GOT3 (cell line): ENCODE measurements around the gene NCAPG2.
"Not testable (repeated sequence)": the region's sequence is repeated elsewhere in the genome, so short reads cannot be mapped to it uniquely, and the experiment has no call there.

Experiments used
- DNase-seq: peaks from one replicate; lab custom pipeline; 2025; ENCODE audit warnings: mixed read lengths; lab: John Stamatoyannopoulos, UW

Gene NCAPG2

DNA sequence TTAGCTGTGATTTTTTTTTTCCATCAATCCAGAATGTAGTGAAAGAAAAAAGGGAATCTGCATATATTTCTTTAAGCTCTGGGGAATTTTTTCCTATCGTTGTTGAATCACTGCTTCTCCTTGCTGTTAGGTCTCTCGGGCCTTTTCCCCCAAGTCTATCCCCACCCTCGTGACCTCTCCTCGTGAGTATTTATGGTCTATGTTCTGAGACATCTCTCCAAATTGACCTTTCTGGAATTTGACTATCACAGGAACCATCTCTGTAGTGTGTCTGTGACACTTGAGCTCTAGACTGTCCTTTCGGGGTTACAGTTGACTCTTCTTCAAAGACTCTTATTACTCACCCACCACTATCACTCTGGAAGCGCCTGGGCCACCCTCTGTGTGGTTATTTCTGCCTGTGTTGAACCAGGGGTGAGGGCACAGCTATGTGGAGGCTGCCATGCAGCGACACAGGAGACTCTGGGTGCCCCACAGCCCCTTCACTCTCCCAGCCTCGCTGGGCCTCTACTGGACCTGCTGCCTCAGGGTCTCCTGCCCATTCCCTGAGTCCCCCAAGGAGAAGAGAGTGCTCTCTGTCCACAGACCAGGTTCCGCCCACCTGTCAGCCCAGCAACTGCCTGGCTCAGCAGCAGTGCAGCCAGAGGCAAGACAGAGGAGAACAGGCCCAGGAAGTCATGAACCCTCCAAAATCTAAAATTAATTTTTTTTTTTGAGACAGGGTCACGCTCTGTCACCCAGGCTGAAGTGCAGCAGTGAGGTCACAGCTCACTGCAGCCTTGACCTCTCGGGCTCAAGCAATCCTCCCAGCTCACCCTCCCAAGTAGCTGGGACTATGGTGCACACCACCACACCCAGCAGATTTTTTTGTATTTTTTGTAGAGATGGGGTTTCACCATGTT, 71.3 kb downstream of the NCAPG2 start:
- DNase-seq = no peak

DNA sequence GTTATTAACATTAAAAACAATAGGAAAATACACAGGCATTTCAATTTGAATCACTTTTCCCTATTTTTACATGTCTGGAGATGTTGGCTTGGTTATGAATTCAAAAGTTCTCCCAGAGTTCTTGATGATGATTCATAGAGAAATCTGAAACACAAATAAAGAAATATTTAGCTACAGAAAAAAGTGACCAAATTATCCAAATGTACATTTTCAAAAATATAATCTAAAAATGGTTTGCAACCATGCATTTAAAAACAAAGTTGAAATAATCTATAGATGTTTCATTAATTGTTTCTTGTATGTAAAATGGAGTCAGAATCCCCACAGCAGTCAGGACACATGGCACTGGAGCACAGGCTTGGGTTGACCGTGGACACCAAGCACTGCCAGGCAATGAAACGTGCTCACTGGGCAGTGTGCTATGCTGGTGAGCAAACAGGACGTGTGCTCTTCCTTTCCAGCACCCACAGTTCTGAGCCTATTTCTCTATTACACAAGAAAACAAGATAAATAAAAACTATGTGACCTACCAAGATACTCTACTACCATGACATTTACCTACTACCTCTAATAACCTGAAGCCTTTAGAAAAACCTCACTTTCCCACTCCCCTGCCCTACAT, 72.9 kb downstream of the NCAPG2 start:
- no peak for DNase-seq

DNA sequence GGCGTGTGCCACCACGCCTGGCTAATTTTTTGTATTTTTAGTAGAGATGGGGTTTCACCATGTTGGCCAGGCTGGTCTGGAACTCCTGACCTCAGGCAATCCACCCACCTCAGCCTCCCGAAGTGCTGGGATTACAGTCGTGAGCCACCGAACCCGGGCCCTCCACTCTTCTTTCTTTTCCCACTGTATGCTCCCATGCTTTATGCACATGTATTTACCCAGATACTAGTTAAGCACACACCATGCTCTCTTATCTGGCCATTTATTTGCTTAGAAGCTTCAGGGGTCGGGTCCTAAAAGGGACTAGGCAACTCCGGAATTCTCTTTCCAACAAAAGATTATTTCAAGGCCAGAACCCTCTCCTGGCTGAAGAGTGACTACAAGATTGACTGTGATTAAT, 78.3 kb downstream of the NCAPG2 start:
- not testable (repeated sequence) for DNase-seq

DNA sequence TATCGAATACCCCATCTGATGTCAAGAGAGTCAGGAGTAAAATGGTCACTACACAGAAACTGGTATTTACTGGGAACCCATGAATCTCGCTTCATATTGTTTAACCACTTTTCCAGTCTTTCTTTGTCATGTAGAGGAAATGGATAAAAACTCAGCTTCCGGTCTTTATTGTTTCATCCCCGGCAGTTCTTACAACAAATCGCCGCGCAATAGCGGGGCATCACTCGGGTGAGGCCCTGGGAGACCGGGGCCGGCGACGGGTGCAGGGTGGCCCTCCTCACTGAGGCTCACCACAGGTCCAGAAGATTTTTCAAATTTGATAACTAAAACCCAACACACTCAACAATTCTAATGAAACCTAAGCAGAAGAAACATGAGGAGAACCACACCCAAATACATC, 81.4 kb downstream of the NCAPG2 start:
- DNase-seq = no peak

GRCh38 chr7:158620839-158621441, 83.7 kb downstream of the NCAPG2 start:
- no peak for DNase-seq

DNA sequence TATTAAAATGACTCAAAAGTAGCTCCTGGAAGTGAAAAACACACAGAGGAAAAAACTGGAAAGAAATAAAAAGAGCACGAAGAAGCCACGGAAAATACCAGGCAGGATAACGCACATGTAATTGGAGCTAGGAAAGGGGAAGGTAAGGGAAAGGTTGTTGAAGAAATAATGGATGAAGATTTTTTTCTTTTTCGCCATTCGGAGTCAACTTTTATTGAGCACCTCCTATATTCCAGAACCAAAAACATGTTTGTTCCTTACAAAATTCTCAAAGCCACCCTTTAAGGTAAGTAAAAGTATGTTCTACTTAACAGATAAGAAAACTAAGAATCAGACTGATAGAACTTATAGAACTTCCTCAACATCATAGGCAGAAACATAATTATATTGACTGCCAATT, 84.2 kb downstream of the NCAPG2 start:
- no peak for DNase-seq

DNA sequence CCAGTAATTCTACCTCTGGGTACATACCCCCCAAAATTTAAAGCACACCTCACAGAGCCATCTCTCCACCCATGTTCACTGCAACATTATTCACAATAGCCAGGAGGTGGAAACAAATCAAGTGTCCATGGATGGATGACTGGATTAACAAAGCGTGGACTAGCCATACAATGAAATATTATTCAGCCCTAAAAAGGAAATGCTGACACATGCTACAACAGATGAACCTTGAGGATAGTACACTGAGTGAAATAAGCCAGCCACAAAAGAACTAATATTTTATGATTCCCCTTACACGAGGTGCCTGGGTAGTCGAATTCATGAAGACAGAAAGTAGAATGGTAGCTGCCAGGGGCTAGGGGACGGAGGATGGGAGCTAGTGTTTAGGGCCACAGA, 85.9 kb downstream of the NCAPG2 start:
- no peak for DNase-seq

DNA sequence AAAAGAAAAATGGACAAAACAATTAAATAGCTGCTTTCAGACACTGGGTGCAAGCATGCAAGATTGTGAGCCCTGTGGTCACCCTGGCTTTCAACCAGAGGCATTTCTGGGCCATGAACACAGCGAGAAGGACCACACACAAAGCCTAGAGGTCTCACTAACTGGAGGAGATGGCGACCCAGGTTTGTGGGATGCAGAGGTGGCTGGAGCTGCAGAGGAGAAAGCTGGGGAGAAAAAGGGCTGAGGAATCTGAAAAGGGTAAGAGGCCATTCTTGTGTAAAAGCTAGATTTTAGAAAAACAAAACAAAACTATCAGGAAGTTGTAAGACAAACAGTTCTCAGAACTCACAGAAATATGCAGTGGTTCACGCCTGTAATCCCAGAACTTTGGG, 86.9 kb downstream of the NCAPG2 start:
- DNase-seq = no peak

DNA sequence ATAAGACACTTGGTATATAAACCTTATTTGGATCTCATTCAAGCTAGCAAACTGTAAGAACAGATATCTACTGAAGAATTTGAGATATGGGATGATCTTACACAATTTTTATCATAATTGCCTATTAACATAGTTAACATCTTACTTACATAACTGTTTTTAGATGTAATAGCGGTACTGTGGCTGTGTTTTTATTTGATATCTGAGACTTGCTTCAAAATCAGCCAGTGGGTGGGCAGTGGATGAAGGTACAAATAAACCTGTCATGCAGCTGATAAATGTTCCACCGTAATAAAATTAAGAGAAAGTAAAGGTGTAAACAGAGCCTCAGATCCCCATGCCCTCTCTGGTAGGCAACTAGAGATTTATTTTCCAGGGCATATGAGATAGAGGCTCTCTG, 88.6 kb downstream of the NCAPG2 start:
- no peak for DNase-seq

DNA sequence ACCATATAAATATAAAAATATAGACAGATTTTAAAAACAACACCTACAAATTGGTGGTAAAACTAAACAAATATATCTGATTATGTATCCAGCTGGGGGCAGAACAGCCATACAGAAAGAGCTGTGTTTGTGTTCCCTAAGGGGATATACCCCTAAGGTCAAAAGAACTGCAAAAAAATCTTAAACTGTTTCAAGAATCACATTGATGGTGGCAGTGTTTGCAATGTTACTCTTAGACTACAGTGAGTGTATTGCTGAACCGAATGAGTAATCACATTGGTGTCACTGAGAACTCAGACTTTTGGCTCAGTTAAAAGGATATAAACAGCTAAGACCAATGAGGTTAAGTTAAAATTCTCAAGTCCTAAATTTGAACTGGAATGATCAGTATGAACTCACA, 89.9 kb downstream of the NCAPG2 start:
- DNase-seq = no peak

DNA sequence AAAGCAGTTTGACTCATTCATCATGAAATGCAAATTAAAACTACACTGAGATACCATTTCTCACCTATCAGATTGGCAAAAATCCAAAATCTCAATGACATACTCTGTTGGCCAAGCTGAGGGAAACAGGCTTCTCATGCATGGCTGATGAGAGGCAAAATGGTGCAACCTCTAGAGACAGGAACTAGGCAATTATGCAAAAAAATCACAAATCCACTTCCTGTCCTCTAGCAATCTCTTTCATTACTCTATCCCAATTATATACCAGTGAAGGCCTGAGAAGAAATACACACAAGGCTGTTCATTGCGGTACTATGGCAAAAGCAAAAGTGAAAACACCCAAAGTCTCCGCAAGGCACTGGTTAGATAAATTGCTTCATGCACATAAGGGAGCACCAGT, 91.1 kb downstream of the NCAPG2 start:
- DNase-seq = no peak

DNA sequence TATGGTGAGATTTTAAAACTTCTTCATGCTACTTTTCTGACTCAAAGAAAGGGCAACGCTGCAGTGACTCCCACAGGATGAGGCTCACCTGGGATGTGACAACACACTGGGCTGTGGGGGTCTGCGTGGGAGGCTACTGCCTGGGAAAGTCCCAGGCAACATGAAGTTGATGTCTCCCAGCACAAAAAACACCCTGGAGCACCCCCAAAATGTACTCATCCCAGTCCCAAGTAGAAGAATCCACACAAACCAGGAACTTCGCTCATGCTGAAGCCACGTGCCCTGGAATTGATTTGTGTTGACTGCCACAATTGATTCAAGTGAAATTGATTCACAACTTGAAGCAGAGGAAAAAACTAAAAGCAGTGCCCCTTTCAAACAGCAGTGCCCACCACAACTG, 92.1 kb downstream of the NCAPG2 start:
- DNase-seq = no peak

DNA sequence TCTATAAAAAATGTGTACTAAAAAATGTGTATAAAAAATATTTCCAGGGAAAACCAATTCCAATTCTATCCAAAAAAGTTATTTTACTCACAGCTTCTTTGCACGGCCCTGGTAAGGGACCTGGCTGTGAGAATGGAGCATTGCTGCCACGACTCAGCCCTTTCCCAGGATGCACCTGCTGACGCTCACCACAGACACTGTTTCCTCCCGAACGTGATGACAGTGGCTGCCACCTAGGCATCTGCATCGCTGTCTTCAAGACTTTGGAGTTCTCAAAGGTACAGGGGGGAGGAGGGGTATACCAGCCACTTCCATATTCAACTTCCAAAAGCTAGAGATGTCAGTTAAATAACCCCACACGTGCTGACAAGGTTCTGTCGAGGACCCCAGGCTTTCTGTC, 93.1 kb downstream of the NCAPG2 start:
- no peak for DNase-seq

GRCh38 chr7:158609313-158609974, 95.2 kb downstream of the NCAPG2 start:
- no peak for DNase-seq

- DNase-seq = no peak
Observed at GRCh38 chr7:158607563-158607962, 97.0 kb downstream of the NCAPG2 start.

DNA sequence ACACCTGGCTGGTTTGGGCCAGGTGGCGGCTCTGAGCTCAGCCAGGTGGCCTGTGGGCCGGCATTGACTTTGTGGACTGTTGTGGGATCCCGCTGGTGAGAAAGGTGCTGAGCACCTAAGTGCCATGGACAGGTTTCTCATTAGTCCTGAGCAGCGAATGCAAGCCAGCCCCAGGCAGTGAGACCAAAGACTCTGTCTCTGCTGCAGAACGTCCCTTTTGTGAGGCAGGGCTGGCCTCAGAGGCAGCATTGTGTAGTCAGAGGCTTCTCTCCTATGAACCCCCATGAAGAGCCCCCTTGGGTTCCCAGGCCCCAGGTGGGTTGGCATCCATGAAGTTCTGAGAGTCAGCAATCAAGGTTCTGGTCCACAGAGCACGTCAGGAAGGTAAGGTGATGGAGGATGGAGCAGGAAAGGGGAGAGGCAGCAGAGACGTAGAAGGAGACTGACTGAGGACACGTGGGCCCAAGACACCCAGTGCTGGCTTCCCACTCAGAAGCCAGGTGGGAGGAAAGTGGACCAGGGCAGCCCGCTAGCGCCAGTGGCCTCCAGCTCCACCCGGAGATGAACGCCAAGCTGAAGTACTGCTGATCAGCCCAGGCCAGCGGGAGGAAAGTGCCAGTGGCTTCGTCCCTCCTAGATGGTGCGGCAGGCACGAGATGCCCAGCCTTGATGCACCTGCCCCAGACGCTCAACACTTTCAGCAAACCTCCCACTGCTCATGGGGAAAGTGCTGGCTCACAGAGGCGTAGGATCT, 97.8 kb downstream of the NCAPG2 start:
- no peak for DNase-seq

GRCh38 chr7:158606129-158606528, 98.5 kb downstream of the NCAPG2 start:
- DNase-seq = no peak

GRCh38 chr7:158603773-158604755, 100.5 kb downstream of the NCAPG2 start:
- no peak for DNase-seq

DNA sequence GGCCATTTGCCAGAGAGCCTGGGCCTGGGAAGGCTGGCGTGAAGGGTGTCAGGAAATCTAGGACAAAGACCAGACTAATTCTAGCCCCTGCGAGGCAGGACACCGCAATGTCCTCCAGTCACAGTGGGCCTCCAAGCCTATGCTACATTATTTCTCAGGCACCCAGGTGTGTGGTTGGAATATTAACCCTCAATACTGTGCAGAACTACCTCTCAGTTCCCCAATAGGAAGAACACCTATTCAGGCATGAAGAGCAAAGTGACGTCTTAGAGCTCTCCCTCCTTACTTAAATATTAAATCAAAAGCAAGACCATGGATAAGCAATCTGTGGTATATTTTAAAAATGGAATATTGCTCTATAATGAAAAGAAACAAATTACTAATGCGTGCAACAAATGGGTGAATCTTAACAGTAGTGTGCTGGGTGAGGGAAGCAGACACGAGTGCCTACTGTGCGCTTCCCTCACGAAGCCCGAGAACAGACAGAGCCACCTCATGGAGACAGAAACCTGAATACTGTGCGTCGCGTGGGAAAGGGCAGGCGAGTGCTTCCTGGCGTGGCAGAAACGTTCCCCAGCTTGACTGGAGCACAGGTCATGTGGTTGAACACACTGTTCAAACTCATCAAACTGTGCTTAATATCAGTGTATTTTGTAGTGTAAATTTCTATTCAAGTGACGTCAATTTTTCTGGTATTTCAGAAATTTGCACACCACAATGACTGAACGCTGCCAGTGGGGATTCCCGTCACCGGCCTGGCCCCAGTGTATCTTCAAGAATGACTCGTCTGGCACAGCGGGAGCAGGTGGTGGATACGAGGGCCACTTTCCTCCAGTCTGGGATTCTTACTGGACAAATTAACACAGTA, 101.5 kb downstream of the NCAPG2 start:
- DNase-seq = no peak

DNA sequence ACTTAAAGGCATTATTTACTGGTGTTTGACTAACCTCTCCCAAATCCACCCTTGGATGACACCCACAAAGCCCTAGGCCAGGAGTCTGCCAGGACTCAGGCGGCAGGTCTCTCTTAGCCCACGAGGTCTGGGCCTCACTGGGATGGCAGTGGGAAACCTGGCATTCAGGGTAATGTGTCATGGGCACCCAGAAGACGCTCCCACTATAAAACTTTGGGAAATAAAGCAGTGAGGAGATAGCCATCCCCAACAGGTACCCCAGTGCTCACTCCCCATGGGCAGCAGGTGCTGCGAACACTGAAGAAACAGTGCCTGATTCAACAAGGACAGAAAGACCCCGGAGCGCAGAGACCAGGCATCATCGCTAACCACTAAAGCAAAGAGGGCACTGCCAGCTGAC, 102.6 kb downstream of the NCAPG2 start:
- DNase-seq = no peak
